ENCODE results near the gene LRRC27. TPM values are rescaled to one million over a fixed set of nuclear protein-coding genes. Genes with fewer than 3 reads are reported as not detected.

LRRC27 gene
- total RNA-seq, 1 donor from 2014 or later: 3.8 TPM

GRCh38 chr10:132326344-132326889, 5.6 kb upstream of the LRRC27 start:
- H3K4me3 ChIP-seq: no peak overlapping the region
- no peak for TF ChIP-seq CTCF (IDR thresholded peaks at IDR 0.05; ENCODE audit: borderline replicate concordance)
- intact Hi-C loops (cut with micrococcal nuclease): no loop called here
- H3K4me1 ChIP-seq: peaks cover 43% of the 10 kb centered on the region
- no peak for DNase-seq
- no peak overlapping the region for H3K27ac ChIP-seq (replicated peaks)
- H3K27me3 ChIP-seq (ENCODE audit: low read depth): no peaks in the 10 kb centered on the region
- no peaks in the 10 kb centered on the region for H3K36me3 ChIP-seq
- no peaks in the 10 kb centered on the region for H3K9me3 ChIP-seq (replicated peaks)

- Histone ChIP-seq H3K36me3 (no peaks in the 10 kb centered on the region), H3K27ac (replicated peaks) (no peak overlapping the region), H3K27me3 (ENCODE audit: low read depth) (no peaks in the 10 kb centered on the region), H3K4me1 (peaks cover 44% of the 10 kb centered on the region), H3K9me3 (replicated peaks) (no peaks in the 10 kb centered on the region), H3K4me3 (no peak overlapping the region)
- no peak for TF ChIP-seq CTCF (IDR thresholded peaks at IDR 0.05; ENCODE audit: borderline replicate concordance)
- intact Hi-C loops (cut with micrococcal nuclease): no loop called here
- DNase-seq: no peak
Measured at GRCh38 chr10:132326925-132327324, 5.1 kb upstream of the LRRC27 start.

- H3K4me1 ChIP-seq: peaks cover 54% of the 10 kb centered on the region
Measured at GRCh38 chr10:132328106-132328505, 3.9 kb upstream of the LRRC27 start.

GRCh38 chr10:132328738-132329137, 3.3 kb upstream of the LRRC27 start:
- peak; percentile 69 for DNase-seq
- intact Hi-C loops (cut with micrococcal nuclease): no loop called here

More at GRCh38 chr10:132328106-132328505, 3.9 kb upstream of the LRRC27 start:
- DNase-seq: no peak
- Histone ChIP-seq H3K27me3 (ENCODE audit: low read depth) (no peaks in the 10 kb centered on the region), H3K27ac (replicated peaks) (no peak overlapping the region), H3K4me3 (no peak overlapping the region), H3K36me3 (no peaks in the 10 kb centered on the region), H3K9me3 (replicated peaks) (no peaks in the 10 kb centered on the region)
- no peak for TF ChIP-seq CTCF (IDR thresholded peaks at IDR 0.05; ENCODE audit: borderline replicate concordance)
- intact Hi-C loops (cut with micrococcal nuclease): no loop called here

GRCh38 chr10:132329565-132330485, 2.2 kb upstream of the LRRC27 start:
- TF ChIP-seq CTCF (IDR thresholded peaks at IDR 0.05; ENCODE audit: borderline replicate concordance): no peak
- DNase-seq: no peak
- intact Hi-C loops (cut with micrococcal nuclease): no loop called here

More at GRCh38 chr10:132328738-132329137, 3.3 kb upstream of the LRRC27 start:
- Histone ChIP-seq H3K4me3 (no peak overlapping the region), H3K27ac (replicated peaks) (peak overlapping the region; percentile 25), H3K27me3 (ENCODE audit: low read depth) (no peaks in the 10 kb centered on the region), H3K4me1 (peaks cover 54% of the 10 kb centered on the region), H3K9me3 (replicated peaks) (no peaks in the 10 kb centered on the region), H3K36me3 (no peaks in the 10 kb centered on the region)
- TF ChIP-seq CTCF (IDR thresholded peaks at IDR 0.05; ENCODE audit: borderline replicate concordance): no peak

More at GRCh38 chr10:132329565-132330485, 2.2 kb upstream of the LRRC27 start:
- Histone ChIP-seq H3K27me3 (ENCODE audit: low read depth) (no peaks in the 10 kb centered on the region), H3K27ac (replicated peaks) (peak overlapping the region; percentile 25), H3K4me1 (peaks cover 48% of the 10 kb centered on the region), H3K4me3 (peak overlapping the region; percentile 97), H3K9me3 (replicated peaks) (no peaks in the 10 kb centered on the region), H3K36me3 (no peaks in the 10 kb centered on the region)
